Hepatocyte (in vitro differentiated cells): ENCODE measurements around the gene IFI44. TPM values are rescaled to one million over a fixed set of nuclear protein-coding genes. Genes with fewer than 3 reads are reported as not detected.
A peak's percentile ranks its signal among the peaks of the same experiment; 100 is the strongest.

Experiments used
- DNase-seq: peaks from one replicate; pipeline ENCODE4 v3.0.0-alpha.2; 2016; ENCODE audit warnings: low spot score
- H2AFZ ChIP-seq: fragments of 200-600 bp; sonication (generic); 2 replicates; pipeline ENCODE4 v1.6.0; 2016; ENCODE audit warnings: antibody characterized with exemption, mild to moderate bottlenecking
- H3K27ac ChIP-seq: fragments of 200-600 bp; sonication (generic); 2 replicates; pipeline ENCODE4 v1.5.1; 2016; ENCODE audit warnings: mild to moderate bottlenecking
- H3K27me3 ChIP-seq: fragments of 200-600 bp; sonication (generic); 2 replicates; pipeline ENCODE4 v1.6.1; 2016
- H3K36me3 ChIP-seq: fragments of 200-600 bp; sonication (generic); replicated peaks from 2 replicates; pipeline ENCODE4 v1.5.1; 2016; ENCODE audit warnings: low read depth; ENCODE audit not compliant: insufficient read depth
- H3K4me1 ChIP-seq: fragments of 200-600 bp; sonication (generic); 2 replicates; pipeline ENCODE4 v1.5.1; 2016; ENCODE audit warnings: mild to moderate bottlenecking, moderate library complexity; ENCODE audit not compliant: insufficient read depth
- H3K4me2 ChIP-seq: fragments of 200-600 bp; sonication (generic); 2 replicates; pipeline ENCODE4 v1.6.0; 2016
- H3K4me3 ChIP-seq: fragments of 200-600 bp; sonication (generic); 2 replicates; pipeline ENCODE4 v1.5.1; 2016; ENCODE audit warnings: mild to moderate bottlenecking
- H3K79me2 ChIP-seq: fragments of 200-600 bp; sonication (generic); 2 replicates; pipeline ENCODE4 v1.6.0; 2017; ENCODE audit warnings: mild to moderate bottlenecking
- H3K9me2 ChIP-seq: fragments of 200-600 bp; sonication (generic); replicated peaks from 2 replicates; pipeline ENCODE4 v1.6.0; 2017; ENCODE audit warnings: mild to moderate bottlenecking; ENCODE audit not compliant: insufficient read depth
- H3K9me3 ChIP-seq: fragments of 200-600 bp; sonication (generic); 2 replicates; pipeline ENCODE4 v1.5.1; 2016; ENCODE audit warnings: low read depth, mild to moderate bottlenecking
- H4K20me1 ChIP-seq: fragments of 200-600 bp; sonication (generic); 2 replicates; pipeline ENCODE4 v1.6.0; 2016; ENCODE audit warnings: mild to moderate bottlenecking; ENCODE audit not compliant: insufficient read depth, poor library complexity, severe bottlenecking
- CTCF ChIP-seq: fragments of 200-600 bp; sonication (generic); IDR thresholded peaks from 2 replicates; pipeline ENCODE4 v1.5.1; 2016; ENCODE audit warnings: antibody characterized with exemption, mild to moderate bottlenecking; ENCODE audit not compliant: poor library complexity
- EZH2 ChIP-seq: fragments of 200-600 bp; sonication (generic); IDR thresholded peaks from 2 replicates; pipeline ENCODE4 v1.6.1; 2016; ENCODE audit warnings: antibody characterized with exemption, mild to moderate bottlenecking, borderline replicate concordance
- EZH2phosphoT487 ChIP-seq: fragments of 200-600 bp; sonication (generic); IDR thresholded peaks from one replicate; pipeline ENCODE4 v1.6.1; 2018; ENCODE audit warnings: antibody characterized with exemption, mild to moderate bottlenecking, low read depth, moderate library complexity; ENCODE audit not compliant: unreplicated experiment, severe bottlenecking
- WGBS: methylation state at CpG from one replicate; pipeline ENCODE4 v1.1.6; 2016; ENCODE audit warnings: low lambda C conversion rate; ENCODE audit errors: missing lambda C conversion rate; 5-methylcytosine and 5-hydroxymethylcytosine counted together
- polyA plus RNA-seq: library from polyadenylated mRNA; unstranded; fragments of >200 nt; fragmentation: Nextera tagmentation; extraction: Ambion mirVana; gene quantifications from 2 replicates; pipeline ENCODE4 v1.2.1, GENCODE V29; 2016
- total RNA-seq: library from RNA; depleted of rRNA; stranded (reverse); fragments of >200 nt; gene quantifications from 2 replicates; pipeline ENCODE4 v1.2.3, GENCODE V29; 2014

IFI44 gene
- total and polyA plus RNA-seq, 2 experiments from 2014 or later, result 3.2 to 7.7 TPM

DNA sequence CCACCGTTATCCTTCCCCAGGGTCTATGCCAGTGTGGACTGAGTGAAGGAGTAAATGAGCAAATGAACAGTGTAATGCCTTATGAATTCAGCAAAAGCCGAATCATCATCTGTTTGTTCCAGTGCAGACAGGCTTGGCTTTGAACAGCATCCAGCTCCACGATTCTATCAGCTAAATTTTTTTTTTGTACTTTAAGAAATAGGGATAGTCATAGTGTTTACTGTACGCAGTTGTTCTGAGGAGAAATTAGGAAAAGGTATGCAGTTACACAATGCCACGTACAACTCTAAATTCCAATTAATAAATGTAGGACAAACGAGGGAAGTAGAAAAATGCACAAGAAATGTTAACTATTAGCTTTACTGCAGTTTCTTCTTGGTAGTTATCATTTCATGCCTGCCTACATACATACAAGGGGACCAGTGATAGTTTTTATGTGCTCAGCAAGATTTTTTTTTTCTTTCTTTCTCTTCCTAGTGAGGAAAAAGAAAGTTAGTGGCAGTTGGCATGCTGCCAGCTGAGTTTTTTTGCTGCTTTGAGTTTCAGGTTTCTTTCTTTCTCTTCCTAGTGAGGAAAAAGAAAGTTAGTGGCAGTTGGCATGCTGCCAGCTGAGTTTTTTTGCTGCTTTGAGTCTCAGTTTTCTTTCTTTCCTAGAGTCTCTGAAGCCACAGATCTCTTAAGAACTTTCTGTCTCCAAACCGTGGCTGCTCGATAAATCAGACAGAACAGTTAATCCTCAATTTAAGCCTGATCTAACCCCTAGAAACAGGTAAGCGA is 29.6 kb upstream of the IFI44 start, which contains the start of gene IFI44L:
Gene IFI44L, plus strand, starts transcription at position 646 of the 777 bp plus-strand sequence. CDS start 7,468 bp downstream, outside the sequence.
- H4K20me1 ChIP-seq, result no peaks in the 10 kb centered on the region
- DNase-seq, result no peak
- no peak within 1 kb of the TSS for H3K4me3 ChIP-seq
- H3K9me2 ChIP-seq, result no peaks in the 10 kb centered on the region
- H3K36me3 ChIP-seq, result no peaks in the 10 kb centered on the region
- WGBS, result 43% methylated on average over 9 of the region's 9 CpGs
- no peaks in the 10 kb centered on the region for H3K9me3 ChIP-seq
- H3K79me2 ChIP-seq, result no peaks in the 10 kb centered on the region
- no peak within 1 kb of the TSS for H2AFZ ChIP-seq
- TF ChIP-seq EZH2 (no peak), EZH2phosphoT487 (no peak), CTCF (no peak)
- H3K27me3 ChIP-seq, result no peaks in the 10 kb centered on the region
- H3K4me2 ChIP-seq, result peak within 1 kb of the TSS; percentile 71
- peak within 1 kb of the TSS; percentile 25 for H3K27ac ChIP-seq
- H3K4me1 ChIP-seq, result peaks cover 5% of the 10 kb centered on the region

GRCh38 chr1:78620666-78621065 is 29.0 kb upstream of the IFI44 start:
- H3K4me2 ChIP-seq, result peak overlapping the region; percentile 71
- no peak overlapping the region for H2AFZ ChIP-seq
- no peaks in the 10 kb centered on the region for H3K79me2 ChIP-seq
- TF ChIP-seq CTCF, result no peak
- no peak for TF ChIP-seq EZH2
- TF ChIP-seq EZH2phosphoT487, result no peak
- H3K27ac ChIP-seq, result peak overlapping the region; percentile 25
- no peaks in the 10 kb centered on the region for H3K27me3 ChIP-seq
- H3K9me3 ChIP-seq, result no peaks in the 10 kb centered on the region
- DNase-seq, result no peak
- H3K36me3 ChIP-seq, result no peaks in the 10 kb centered on the region
- 60% methylated on average over 1 of the region's 1 CpG for WGBS
- no peaks in the 10 kb centered on the region for H3K9me2 ChIP-seq
- no peak overlapping the region for H3K4me3 ChIP-seq
- no peaks in the 10 kb centered on the region for H4K20me1 ChIP-seq
- peaks cover 5% of the 10 kb centered on the region for H3K4me1 ChIP-seq

DNA sequence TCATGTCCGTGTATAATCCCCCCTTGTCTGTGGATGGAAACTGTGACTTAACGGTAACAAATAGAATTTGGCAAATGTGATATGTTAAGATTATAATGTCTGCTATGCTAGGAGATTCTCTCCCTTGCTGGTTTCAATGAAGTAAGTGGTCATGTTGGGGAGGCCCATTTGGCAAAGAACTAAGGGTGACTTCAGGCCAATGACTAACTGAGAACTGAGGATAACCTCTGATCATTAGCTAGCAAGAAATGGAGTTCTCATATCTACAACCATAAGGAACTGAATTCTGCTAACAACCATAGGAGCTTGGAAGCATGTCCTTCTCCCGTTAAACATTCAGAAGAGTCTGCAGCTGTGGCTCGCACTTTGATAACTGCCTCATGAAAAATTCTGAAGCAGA is 27.1 kb upstream of the IFI44 start:
- TF ChIP-seq EZH2phosphoT487 (no peak), CTCF (no peak), EZH2 (no peak)
- Histone ChIP-seq H3K27me3 (no peaks in the 10 kb centered on the region), H3K4me3 (no peak overlapping the region), H3K27ac (no peak overlapping the region), H3K4me2 (no peak overlapping the region), H4K20me1 (no peaks in the 10 kb centered on the region), H3K4me1 (peaks cover 5% of the 10 kb centered on the region), H2AFZ (no peak overlapping the region), H3K36me3 (no peaks in the 10 kb centered on the region), H3K9me3 (no peaks in the 10 kb centered on the region), H3K9me2 (no peaks in the 10 kb centered on the region), H3K79me2 (no peaks in the 10 kb centered on the region)
- 98% methylated on average over 4 of the region's 4 CpGs for WGBS
- no peak for DNase-seq
